H1 (cell line): Measurements from ENCODE around the gene SPRN. TPM values are rescaled to one million over a fixed set of nuclear protein-coding genes. Genes with fewer than 3 reads are reported as not detected.

Source experiments
- CTCF ChIA-PET: fragments of 300-600 bp; sonication (Branson Sonifier 250); formaldehyde crosslinking; loops from one replicate; lab custom pipeline; 2021; ENCODE audit not compliant: partially characterized antibody; lab: Charles Lee
- POLR2A ChIA-PET: fragments of 300-600 bp; sonication (Branson Sonifier 250); formaldehyde crosslinking; loops from one replicate; lab custom pipeline; 2021; ENCODE audit warnings: inconsistent platforms; ENCODE audit not compliant: partially characterized antibody; lab: Charles Lee
- DNase-seq, 2 experiments: peaks; one replicate each; pipeline versions ENCODE4 v3.0.0 to v3.0.0-alpha.2; 2010 to 2022; ENCODE audit warnings: low spot score in 2 of 2, low read depth in 1 of 2, mixed read lengths in 1 of 2
- FAIRE-seq: peaks from 2 replicates; lab custom pipeline; 2011; peaks lifted over from hg19 to GRCh38; lab: Jason Lieb, UNC
- H2AFZ ChIP-seq: 2 replicates; pipeline ENCODE4 v1.8.1; 2012; ENCODE audit warnings: low read length, inconsistent platforms
- H2AK5ac ChIP-seq: 2 replicates; pipeline ENCODE4 v1.6.1; 2013; ENCODE audit warnings: low read depth, low read length
- H2BK120ac ChIP-seq: replicated peaks from 2 replicates; pipeline ENCODE3; 2013; ENCODE audit warnings: low read depth, low read length, inconsistent platforms
- H2BK12ac ChIP-seq: 2 replicates; pipeline ENCODE4 v1.6.1; 2013; ENCODE audit warnings: low read depth, low read length
- H2BK15ac ChIP-seq: 2 replicates; pipeline ENCODE4 v1.6.1; 2013; ENCODE audit warnings: low read length
- H2BK20ac ChIP-seq: 2 replicates; pipeline ENCODE4 v1.6.1; 2013; ENCODE audit warnings: low read length
- H2BK5ac ChIP-seq: 2 replicates; pipeline ENCODE4 v1.6.1; 2013; ENCODE audit warnings: low read depth, low read length
- H3K14ac ChIP-seq: 2 replicates; pipeline ENCODE4 v1.6.1; 2013; ENCODE audit warnings: inconsistent platforms; ENCODE audit not compliant: insufficient read length
- H3K18ac ChIP-seq: 2 replicates; pipeline ENCODE4 v1.6.1; 2013; ENCODE audit warnings: low read length; ENCODE audit errors: extremely low read depth
- H3K23ac ChIP-seq: 2 replicates; pipeline ENCODE4 v1.6.1; 2013; ENCODE audit warnings: inconsistent platforms; ENCODE audit not compliant: insufficient read length
- H3K23me2 ChIP-seq: 2 replicates; pipeline ENCODE4 v1.6.1; 2013; ENCODE audit warnings: low read depth, low read length
- H3K27ac ChIP-seq: 2 replicates; pipeline ENCODE4 v1.6.1; 2011; ENCODE audit warnings: low read depth, low read length, inconsistent platforms
- H3K27me3 ChIP-seq, 4 experiments: replicated peaks in 1 of 4; 1 replicate in 1 of 4; 2 replicates in 3 of 4; pipeline versions ENCODE4 v1.6.1 to v1.8.1; 2011 to 2013; ENCODE audit warnings: low read length in 3 of 4, mild to moderate bottlenecking in 3 of 4, inconsistent platforms in 2 of 4, mixed read lengths in 2 of 4, moderate library complexity in 1 of 4; ENCODE audit not compliant: control insufficient read depth in 3 of 4, insufficient read depth in 3 of 4; ENCODE audit errors: extremely low read depth in 1 of 4
- H3K36me3 ChIP-seq, 4 experiments: 2 replicates each; pipeline versions ENCODE4 v1.6.1 to v1.8.1; 2011 to 2013; ENCODE audit warnings: mild to moderate bottlenecking in 4 of 4, low read length in 3 of 4, moderate library complexity in 2 of 4, control low read depth in 1 of 4, inconsistent platforms in 1 of 4; ENCODE audit not compliant: insufficient read depth in 4 of 4, control insufficient read depth in 2 of 4
- H3K4ac ChIP-seq: replicated peaks from 2 replicates; pipeline ENCODE3; 2013; ENCODE audit warnings: low read length, low read depth, mixed read lengths, inconsistent platforms; ENCODE audit not compliant: insufficient read length
- H3K4me1 ChIP-seq, 4 experiments: replicated peaks in 1 of 4; 1 replicate in 1 of 4; 2 replicates in 3 of 4; pipeline versions ENCODE4 v1.6.1 to v1.8.1; 2011 to 2013; ENCODE audit warnings: low read length in 3 of 4, inconsistent platforms in 2 of 4, mixed read lengths in 1 of 4; ENCODE audit not compliant: insufficient read depth in 4 of 4, control insufficient read depth in 3 of 4
- H3K4me2 ChIP-seq, 2 experiments: 2 replicates each; pipeline versions ENCODE4 v1.6.1 to v1.8.1; 2011 to 2013; ENCODE audit warnings: low read depth in 2 of 2, low read length in 2 of 2, control low read depth in 1 of 2, inconsistent platforms in 1 of 2, mild to moderate bottlenecking in 1 of 2; ENCODE audit not compliant: insufficient read depth in 1 of 2
- H3K4me3 ChIP-seq, 4 experiments: fragments of 200-600, 300-600 bp in 1 of 4; sonication (generic), shearing (Covaris generic), sonication (Bioruptor Twin) in 1 of 4; 2 replicates each; pipeline versions ENCODE4 v1.5.1 to v1.8.1; 2011 to 2016; ENCODE audit warnings: low read length in 4 of 4, low read depth in 3 of 4, control low read depth in 2 of 4, inconsistent platforms in 2 of 4, mild to moderate bottlenecking in 2 of 4, mixed read lengths in 1 of 4, moderate library complexity in 1 of 4; ENCODE audit not compliant: insufficient read depth in 2 of 4; ENCODE audit errors: extremely low read depth in 1 of 4
- H3K56ac ChIP-seq: replicated peaks from 2 replicates; pipeline ENCODE3; 2013; ENCODE audit warnings: low read depth, mild to moderate bottlenecking, mixed read lengths, low read length, inconsistent platforms; ENCODE audit not compliant: insufficient read length
- H3K79me1 ChIP-seq: 2 replicates; pipeline ENCODE4 v1.6.1; 2013; ENCODE audit warnings: low read depth, low read length, control low read depth
- H3K79me2 ChIP-seq, 2 experiments: 2 replicates each; pipeline versions ENCODE4 v1.6.1 to v1.8.1; 2012 to 2013; ENCODE audit warnings: low read length in 2 of 2, mild to moderate bottlenecking in 2 of 2, inconsistent platforms in 1 of 2; ENCODE audit not compliant: insufficient read depth in 2 of 2, control insufficient read depth in 1 of 2
- H3K9ac ChIP-seq, 4 experiments: replicated peaks in 1 of 4; 1 replicate in 1 of 4; 2 replicates in 3 of 4; pipeline versions ENCODE4 v1.6.1 to v1.8.1; 2011 to 2013; ENCODE audit warnings: low read depth in 3 of 4, low read length in 3 of 4, control low read depth in 2 of 4, mild to moderate bottlenecking in 2 of 4, moderate library complexity in 2 of 4, inconsistent platforms in 1 of 4; ENCODE audit errors: extremely low read depth in 1 of 4
- H3K9me3 ChIP-seq, 2 experiments: 2 replicates each; pipeline versions ENCODE4 v1.6.1 to v1.8.1; 2012 to 2013; ENCODE audit warnings: mild to moderate bottlenecking in 2 of 2, moderate library complexity in 2 of 2, control low read depth in 1 of 2, inconsistent platforms in 1 of 2, low read depth in 1 of 2, low read length in 1 of 2, mixed read lengths in 1 of 2; ENCODE audit not compliant: insufficient read depth in 2 of 2
- H4K20me1 ChIP-seq, 2 experiments: replicated peaks in 1 of 2; 2 replicates each; pipeline versions ENCODE3 to v1.8.1; 2011 to 2013; ENCODE audit warnings: inconsistent platforms in 2 of 2, low read length in 2 of 2, mild to moderate bottlenecking in 1 of 2; ENCODE audit not compliant: insufficient read depth in 2 of 2, control insufficient read depth in 1 of 2
- H4K5ac ChIP-seq: 2 replicates; pipeline ENCODE4 v1.6.1; 2013; ENCODE audit warnings: low read length, low read depth, mixed read lengths, inconsistent platforms; ENCODE audit not compliant: insufficient read length
- H4K8ac ChIP-seq: 2 replicates; pipeline ENCODE4 v1.8.0; 2013; ENCODE audit warnings: mild to moderate bottlenecking, moderate library complexity, low read length, inconsistent platforms; ENCODE audit not compliant: insufficient read depth; ENCODE audit errors: extremely low read depth
- H4K91ac ChIP-seq: replicated peaks from 2 replicates; pipeline ENCODE3; 2013; ENCODE audit warnings: low read length, mixed read lengths, inconsistent platforms; ENCODE audit not compliant: insufficient read length
- ATF2 ChIP-seq: IDR thresholded peaks from 2 replicates; pipeline ENCODE4 v1.6.1; 2012; ENCODE audit warnings: low read length, inconsistent platforms
- CREB1 ChIP-seq: IDR thresholded peaks from 2 replicates; pipeline ENCODE4 v1.6.1; 2012; ENCODE audit warnings: inconsistent platforms
- POLR2A ChIP-seq, 2 experiments: IDR thresholded peaks; 1 replicate in 1 of 2; 2 replicates in 1 of 2; pipeline ENCODE4 v1.6.1; 2011; ENCODE audit warnings: low read depth in 2 of 2, low read length in 2 of 2, mild to moderate bottlenecking in 2 of 2; ENCODE audit errors: control extremely low read depth in 1 of 2
- POLR2AphosphoS5 ChIP-seq: IDR thresholded peaks from 2 replicates; pipeline ENCODE4 v1.6.1; 2011; ENCODE audit warnings: low read depth, low read length
- TCF12 ChIP-seq: IDR thresholded peaks from 2 replicates; pipeline ENCODE4 v1.6.1; 2011; ENCODE audit warnings: low read depth, mild to moderate bottlenecking, low read length
- TEAD4 ChIP-seq: IDR thresholded peaks from 2 replicates; pipeline ENCODE4 v1.6.1; 2012; ENCODE audit warnings: low read depth, low read length, inconsistent platforms, mixed read lengths
- ZNF274 ChIP-seq: IDR thresholded peaks from 2 replicates; pipeline ENCODE4 v1.7.0; 2012; ENCODE audit warnings: low read length, borderline replicate concordance; ENCODE audit errors: extremely low read depth
- WGBS, 2 experiments: shearing (Covaris generic) in 1 of 2; methylation state at CpG; one replicate each; pipeline versions ENCODE4 v1.1.6 to v1.1.7; 2013 to 2015; ENCODE audit warnings: low lambda C conversion rate in 2 of 2, mixed read lengths in 2 of 2, inconsistent platforms in 1 of 2, low coverage in 1 of 2, missing lambda C conversion rate in 1 of 2; ENCODE audit not compliant: insufficient replicate concordance in 2 of 2, insufficient coverage in 1 of 2, insufficient read length in 1 of 2; ENCODE audit errors: extremely low coverage in 1 of 2, missing lambda C conversion rate in 1 of 2; 5-methylcytosine and 5-hydroxymethylcytosine counted together
- polyA plus RNA-seq, 7 experiments: library from polyadenylated mRNA; depleted of rRNA in 3 of 7; stranded (reverse) in 5 of 7; unstranded in 2 of 7; fragments of >200 nt in 5 of 7; fragments of 200-250 nt in 2 of 7; gene quantifications; 1 replicate in 5 of 7; 2 replicates in 1 of 7; 4 replicates in 1 of 7; pipeline versions ENCODE4 v1.2.1 to v1.2.3, GENCODE V29; 2011 to 2013; ENCODE audit warnings: missing spikeins in 2 of 7, mixed read lengths in 2 of 7
- total RNA-seq: library from RNA; stranded (reverse); fragmentation: NEBNext Ultra II Directional; extraction: Animal tissue kit (Norgen Biotek cat#: 25700); gene quantifications from 2 replicates; pipeline ENCODE4 v1.2.1, GENCODE V29; 2021

Gene SPRN
- total and polyA plus RNA-seq, 2 of the 8 experiments (the other 6 are each of a cell fraction or from before 2014, with no cell fraction given) = 0.23 to 0.24 TPM

- CTCF ChIA-PET = no interaction called here
- Histone ChIP-seq H2BK12ac (no peak overlapping the region), H2BK5ac (no peak overlapping the region), H2AFZ (no peak overlapping the region), H2BK15ac (no peak overlapping the region), H3K9me3 (peaks cover 75 to 79% of the 10 kb centered on the region in 2 experiments), H3K4me3 (no peak overlapping the region), H2AK5ac (no peak overlapping the region), H3K27ac (no peak overlapping the region), H4K8ac (no peak overlapping the region), H4K20me1 (no peaks in the 10 kb centered on the region), H4K91ac (no peak overlapping the region), H3K14ac (no peak overlapping the region), H3K36me3 (no peaks in the 10 kb centered on the region), H3K23ac (no peak overlapping the region), H3K4me2 (no peak overlapping the region), H3K56ac (no peak overlapping the region), H4K5ac (no peak overlapping the region), H3K79me2 (no peaks in the 10 kb centered on the region), H2BK20ac (no peak overlapping the region), H3K23me2 (no peaks in the 10 kb centered on the region), H3K18ac (no peak overlapping the region), H3K79me1 (no peaks in the 10 kb centered on the region), H3K9ac (no peak overlapping the region), H3K4me1 (no peaks in the 10 kb centered on the region), H3K4ac (no peak overlapping the region), H3K27me3 (no peaks in the 10 kb centered on the region), H2BK120ac (no peak overlapping the region)
- FAIRE-seq = no peak
- DNase-seq = no peak
- TF ChIP-seq ATF2 = no peak
- TF ChIP-seq ZNF274 = no peak
- TF ChIP-seq TEAD4 = no peak
- TF ChIP-seq POLR2AphosphoS5 = no peak
- no peak for TF ChIP-seq POLR2A (IDR thresholded peaks at IDR 0.05; ENCODE audit: control extremely low read depth in 1 of 2, low read depth in 2 of 2, low read length in 2 of 2)
- TF ChIP-seq CREB1 = no peak
- no peak for TF ChIP-seq TCF12
- 75% methylated on average over 11 of the region's 12 CpGs; no CpG with 5 or more reads in 1 of the 2 experiments for WGBS, 2 experiments
- POLR2A ChIA-PET = no interaction called here
These were observed 20.2 kb upstream of the SPRN start for GRCh38 chr10:133444342-133445267.
